ENCODE results near the gene SDHAF4.

- TF ChIP-seq POLR2A (IDR thresholded peaks at IDR 0.05; ENCODE audit: low read depth, low read length) (no peak), POLR2AphosphoS5 (IDR thresholded peaks at IDR 0.05; ENCODE audit: low read depth, low read length) (no peak), TAF1 (IDR thresholded peaks at IDR 0.05; ENCODE audit: low read depth, low read length) (no peak), SPI1 (IDR thresholded peaks at IDR 0.05; ENCODE audit: low read depth, low read length) (no peak), POU2F2 (IDR thresholded peaks at IDR 0.05; ENCODE audit: low read depth, low read length) (no peak)
These were observed 58.7 kb downstream of the SDHAF4 start for GRCh38 chr6:70625436-70625835.
